IMR-90 (cell line): ENCODE measurements around the gene NSUN5.
"Not testable (repeated sequence)": the region's sequence is repeated elsewhere in the genome, so short reads cannot be mapped to it uniquely, and the experiment has no call there.

ENCODE experiments used
- CTCF ChIP-seq: conservative IDR thresholded peaks from 2 replicates; pipeline ENCODE4 v1.5.1; 2012; ENCODE audit warnings: mild to moderate bottlenecking, low read depth, low read length, improper control_type of control experiment
- MAFK ChIP-seq: IDR thresholded peaks from 2 replicates; pipeline ENCODE4 v1.6.1; 2012; ENCODE audit warnings: low read depth, low read length, improper control_type of control experiment
- POLR2A ChIP-seq: IDR thresholded peaks from 2 replicates; pipeline ENCODE4 v1.6.1; 2012; ENCODE audit warnings: mild to moderate bottlenecking, low read depth, low read length
- RFX5 ChIP-seq: IDR thresholded peaks from 2 replicates; pipeline ENCODE4 v1.8.0; 2012; ENCODE audit warnings: low read depth, mild to moderate bottlenecking, low read length, moderate library complexity
- USF2 ChIP-seq: fragments of 150-350 bp; IDR thresholded peaks from 2 replicates; pipeline ENCODE4 v1.6.1; 2017; ENCODE audit warnings: mild to moderate bottlenecking, antibody characterized with exemption, low read length, low read depth

- not testable (repeated sequence) for TF ChIP-seq CTCF, POLR2A, MAFK, RFX5, USF2
Measured at GRCh38 chr7:73311421-73311820, 2.8 kb upstream of the NSUN5 start.
